ENCODE measurements around the gene DDX51. TPM values are rescaled to one million over a fixed set of nuclear protein-coding genes. Genes with fewer than 3 reads are reported as not detected.

The DDX51 gene
- total RNA-seq, 1 experiment from 2014 or later = 29.3 TPM

DNA sequence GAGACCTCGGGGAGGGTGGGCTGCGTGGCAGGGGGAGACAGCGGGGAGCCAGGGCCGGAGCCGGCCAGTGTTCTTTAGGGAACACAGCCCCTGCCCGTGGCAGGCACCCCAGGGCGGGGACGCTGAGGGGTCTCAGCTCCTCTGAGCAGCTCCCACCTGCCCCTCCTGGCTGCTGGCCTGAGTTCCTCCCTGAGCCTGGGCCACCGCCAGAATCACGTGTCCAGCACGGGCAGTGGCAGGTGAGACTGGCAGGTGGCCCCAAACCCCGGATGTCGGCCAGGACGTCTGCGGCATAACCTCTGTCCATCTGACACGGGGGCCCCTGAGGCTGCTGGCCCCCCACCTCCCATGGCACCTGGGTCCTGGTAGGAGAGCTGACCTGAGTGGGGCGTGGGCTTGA, 25.3 kb upstream of the DDX51 start:
- no TSS peak for BruUV-seq (replicated peaks)
- in situ Hi-C loops (cut with HindIII; ENCODE audit: low pct_unique_long_range_greater_than_20kb, low sequenced_read_pairs) = no loop called here
- POLR2A ChIA-PET = no interaction called here
- Histone ChIP-seq H3K36me3 (ENCODE audit: control insufficient read depth, insufficient read depth, low read length) (no peaks in the 10 kb centered on the region), H3K4me1 (ENCODE audit: control insufficient read depth, insufficient read depth, low read length) (peaks cover 7% of the 10 kb centered on the region), H3K27me3 (ENCODE audit: control insufficient read depth, insufficient read depth, low read length) (no peaks in the 10 kb centered on the region), H3K27ac (ENCODE audit: low read length) (no peak overlapping the region), H3K4me3 (ENCODE audit: low read depth in 2 of 2, low read length in 2 of 2) (no peak overlapping the region), H3K9me3 (ENCODE audit: control insufficient read depth, insufficient read depth, low read depth, low read length) (no peaks in the 10 kb centered on the region)
- ATAC-seq = no peak
- intact Hi-C loops (cut with micrococcal nuclease; ENCODE audit: unreplicated experiment) = no loop called here
- TF ChIP-seq SIN3A (IDR thresholded peaks at IDR 0.05; ENCODE audit: borderline replicate concordance, insufficient read depth, low read depth, low read length) (no peak), POLR2AphosphoS5 (IDR thresholded peaks at IDR 0.05; ENCODE audit: low read depth, low read length) (no peak), TCF7L2 (IDR thresholded peaks at IDR 0.05; ENCODE audit: low read depth, low read length) (no peak)
- TF ChIP-seq, protein P1, sequence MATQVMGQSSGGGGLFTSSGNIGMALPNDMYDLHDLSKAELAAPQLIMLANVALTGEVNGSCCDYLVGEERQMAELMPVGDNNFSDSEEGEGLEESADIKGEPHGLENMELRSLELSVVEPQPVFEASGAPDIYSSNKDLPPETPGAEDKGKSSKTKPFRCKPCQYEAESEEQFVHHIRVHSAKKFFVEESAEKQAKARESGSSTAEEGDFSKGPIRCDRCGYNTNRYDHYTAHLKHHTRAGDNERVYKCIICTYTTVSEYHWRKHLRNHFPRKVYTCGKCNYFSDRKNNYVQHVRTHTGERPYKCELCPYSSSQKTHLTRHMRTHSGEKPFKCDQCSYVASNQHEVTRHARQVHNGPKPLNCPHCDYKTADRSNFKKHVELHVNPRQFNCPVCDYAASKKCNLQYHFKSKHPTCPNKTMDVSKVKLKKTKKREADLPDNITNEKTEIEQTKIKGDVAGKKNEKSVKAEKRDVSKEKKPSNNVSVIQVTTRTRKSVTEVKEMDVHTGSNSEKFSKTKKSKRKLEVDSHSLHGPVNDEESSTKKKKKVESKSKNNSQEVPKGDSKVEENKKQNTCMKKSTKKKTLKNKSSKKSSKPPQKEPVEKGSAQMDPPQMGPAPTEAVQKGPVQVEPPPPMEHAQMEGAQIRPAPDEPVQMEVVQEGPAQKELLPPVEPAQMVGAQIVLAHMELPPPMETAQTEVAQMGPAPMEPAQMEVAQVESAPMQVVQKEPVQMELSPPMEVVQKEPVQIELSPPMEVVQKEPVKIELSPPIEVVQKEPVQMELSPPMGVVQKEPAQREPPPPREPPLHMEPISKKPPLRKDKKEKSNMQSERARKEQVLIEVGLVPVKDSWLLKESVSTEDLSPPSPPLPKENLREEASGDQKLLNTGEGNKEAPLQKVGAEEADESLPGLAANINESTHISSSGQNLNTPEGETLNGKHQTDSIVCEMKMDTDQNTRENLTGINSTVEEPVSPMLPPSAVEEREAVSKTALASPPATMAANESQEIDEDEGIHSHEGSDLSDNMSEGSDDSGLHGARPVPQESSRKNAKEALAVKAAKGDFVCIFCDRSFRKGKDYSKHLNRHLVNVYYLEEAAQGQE (IDR thresholded peaks at IDR 0.05; ENCODE audit: insufficient read depth in 1 of 2, low read depth in 2 of 2, low read length in 1 of 2) = no peak
- TF ChIP-seq, protein P2, sequence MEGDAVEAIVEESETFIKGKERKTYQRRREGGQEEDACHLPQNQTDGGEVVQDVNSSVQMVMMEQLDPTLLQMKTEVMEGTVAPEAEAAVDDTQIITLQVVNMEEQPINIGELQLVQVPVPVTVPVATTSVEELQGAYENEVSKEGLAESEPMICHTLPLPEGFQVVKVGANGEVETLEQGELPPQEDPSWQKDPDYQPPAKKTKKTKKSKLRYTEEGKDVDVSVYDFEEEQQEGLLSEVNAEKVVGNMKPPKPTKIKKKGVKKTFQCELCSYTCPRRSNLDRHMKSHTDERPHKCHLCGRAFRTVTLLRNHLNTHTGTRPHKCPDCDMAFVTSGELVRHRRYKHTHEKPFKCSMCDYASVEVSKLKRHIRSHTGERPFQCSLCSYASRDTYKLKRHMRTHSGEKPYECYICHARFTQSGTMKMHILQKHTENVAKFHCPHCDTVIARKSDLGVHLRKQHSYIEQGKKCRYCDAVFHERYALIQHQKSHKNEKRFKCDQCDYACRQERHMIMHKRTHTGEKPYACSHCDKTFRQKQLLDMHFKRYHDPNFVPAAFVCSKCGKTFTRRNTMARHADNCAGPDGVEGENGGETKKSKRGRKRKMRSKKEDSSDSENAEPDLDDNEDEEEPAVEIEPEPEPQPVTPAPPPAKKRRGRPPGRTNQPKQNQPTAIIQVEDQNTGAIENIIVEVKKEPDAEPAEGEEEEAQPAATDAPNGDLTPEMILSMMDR (IDR thresholded peaks at IDR 0.05) = no peak
- CTCF ChIA-PET = no interaction called here
- DNase-seq (ENCODE audit: low read depth, low spot score) = no peak

DNA sequence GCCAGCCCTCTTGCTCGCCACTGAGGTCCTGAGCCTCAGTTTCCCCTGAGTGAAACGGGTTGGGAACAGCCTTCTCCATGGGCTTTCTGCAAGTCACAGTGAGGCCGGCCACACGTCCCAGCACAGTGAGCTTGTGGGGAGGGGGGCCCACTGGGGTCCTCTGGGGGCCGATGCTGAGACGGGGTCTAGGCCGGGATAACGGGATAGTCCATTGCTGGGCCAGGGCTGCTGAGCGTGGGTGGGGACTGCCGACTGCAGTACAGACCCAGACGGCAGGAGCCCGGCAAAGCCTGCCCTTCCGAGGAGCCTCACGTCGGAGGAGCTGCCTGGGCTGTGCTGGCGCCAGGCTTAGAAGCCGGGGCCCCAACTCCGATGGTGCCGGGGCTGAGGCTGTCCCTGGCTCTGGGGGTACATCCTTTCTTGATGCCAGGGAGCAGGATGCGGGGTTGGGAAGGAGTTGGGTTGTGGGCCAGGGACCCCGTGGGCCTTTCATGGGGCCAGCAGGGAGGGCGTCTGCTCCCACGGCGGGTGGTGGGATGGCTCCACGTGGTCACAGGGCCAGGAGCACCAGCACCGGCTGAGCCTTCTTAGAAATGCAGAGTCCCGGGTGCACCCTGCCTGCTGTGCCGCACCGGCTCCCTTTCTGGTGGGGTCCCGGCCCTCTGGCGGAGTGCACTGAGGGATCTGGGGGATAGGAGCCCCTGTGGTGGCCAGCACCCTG, 24.4 kb upstream of the DDX51 start:
- no peak overlapping the region for H3K4me3 ChIP-seq (ENCODE audit: low read depth in 2 of 2, low read length in 2 of 2)
- ATAC-seq (0 out of 2 replicates have a peak, but pooled peaks have one; percentile 22), DNase-seq (ENCODE audit: low read depth, low spot score) (no peak)
- TF ChIP-seq POLR2AphosphoS5 (IDR thresholded peaks at IDR 0.05; ENCODE audit: low read depth, low read length) (no peak), SIN3A (IDR thresholded peaks at IDR 0.05; ENCODE audit: borderline replicate concordance, insufficient read depth, low read depth, low read length) (no peak), TCF7L2 (IDR thresholded peaks at IDR 0.05; ENCODE audit: low read depth, low read length) (no peak)
- TF ChIP-seq, protein P1 (IDR thresholded peaks at IDR 0.05; ENCODE audit: insufficient read depth in 1 of 2, low read depth in 2 of 2, low read length in 1 of 2) = no peak
- TF ChIP-seq, protein P2 (IDR thresholded peaks at IDR 0.05) = no peak
- no peak overlapping the region for H3K27ac ChIP-seq (ENCODE audit: low read length)
- intact Hi-C loops (cut with micrococcal nuclease; ENCODE audit: unreplicated experiment) (no loop called here), in situ Hi-C loops (cut with HindIII; ENCODE audit: low pct_unique_long_range_greater_than_20kb, low sequenced_read_pairs) (no loop called here)
- no peaks in the 10 kb centered on the region for H3K9me3 ChIP-seq (ENCODE audit: control insufficient read depth, insufficient read depth, low read depth, low read length)
- H3K36me3 ChIP-seq (ENCODE audit: control insufficient read depth, insufficient read depth, low read length) = no peaks in the 10 kb centered on the region
- CTCF ChIA-PET = no interaction called here
- no peaks in the 10 kb centered on the region for H3K27me3 ChIP-seq (ENCODE audit: control insufficient read depth, insufficient read depth, low read length)
- POLR2A ChIA-PET = no interaction called here
- BruUV-seq (replicated peaks) = no TSS peak
- H3K4me1 ChIP-seq (ENCODE audit: control insufficient read depth, insufficient read depth, low read length) = peaks cover 7% of the 10 kb centered on the region

Measured in Panc1 (cell line).